CD4-positive, alpha-beta T cell treated with Interleukin-1 beta for 1 hour (primary cell): ENCODE results near the gene ATP2B3.

Experiments used
- DNase-seq, 2 donors: peaks; one replicate each; pipeline ENCODE4 v3.0.0-alpha.2; 2020 to 2022

Gene ATP2B3

GRCh38 chrX:153622661-153623309, 105.3 kb downstream of the ATP2B3 start:
- DNase-seq: no peak

DNA sequence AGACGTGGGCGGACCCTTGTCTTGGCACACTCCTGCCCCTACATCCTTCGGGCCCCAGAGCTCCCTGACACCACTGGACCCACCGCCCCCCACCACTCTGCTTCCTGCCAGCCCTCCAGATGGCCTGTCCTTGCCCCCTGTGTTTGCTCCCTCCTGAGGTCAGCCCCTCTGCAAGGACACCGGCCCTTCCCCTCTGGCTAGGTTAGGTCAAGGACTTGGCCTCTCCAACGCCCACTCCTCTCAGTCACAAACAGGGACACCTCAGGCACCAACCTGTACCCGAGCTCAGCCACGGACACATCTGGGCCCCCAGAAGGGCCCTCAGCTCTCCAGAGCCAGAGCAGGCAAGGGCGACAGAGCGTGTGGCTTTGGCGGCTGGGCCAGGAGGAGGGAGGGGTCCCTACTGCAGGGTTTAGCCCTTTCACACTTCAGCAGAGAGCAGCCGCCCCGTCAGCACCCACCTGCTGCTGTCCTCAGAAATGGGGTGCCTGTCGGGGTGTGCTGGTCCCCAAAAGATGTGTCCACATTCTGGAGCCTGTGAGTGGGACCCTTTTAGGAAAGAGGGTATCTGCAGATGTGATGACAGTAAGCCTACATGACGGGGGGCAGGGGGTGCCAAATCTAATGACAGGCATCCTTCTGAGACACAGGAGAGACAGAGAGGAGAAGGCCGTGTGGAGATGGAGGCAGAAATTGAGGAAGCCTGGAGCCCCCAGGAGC, 106.0 kb downstream of the ATP2B3 start:
- DNase-seq: no peak

DNA sequence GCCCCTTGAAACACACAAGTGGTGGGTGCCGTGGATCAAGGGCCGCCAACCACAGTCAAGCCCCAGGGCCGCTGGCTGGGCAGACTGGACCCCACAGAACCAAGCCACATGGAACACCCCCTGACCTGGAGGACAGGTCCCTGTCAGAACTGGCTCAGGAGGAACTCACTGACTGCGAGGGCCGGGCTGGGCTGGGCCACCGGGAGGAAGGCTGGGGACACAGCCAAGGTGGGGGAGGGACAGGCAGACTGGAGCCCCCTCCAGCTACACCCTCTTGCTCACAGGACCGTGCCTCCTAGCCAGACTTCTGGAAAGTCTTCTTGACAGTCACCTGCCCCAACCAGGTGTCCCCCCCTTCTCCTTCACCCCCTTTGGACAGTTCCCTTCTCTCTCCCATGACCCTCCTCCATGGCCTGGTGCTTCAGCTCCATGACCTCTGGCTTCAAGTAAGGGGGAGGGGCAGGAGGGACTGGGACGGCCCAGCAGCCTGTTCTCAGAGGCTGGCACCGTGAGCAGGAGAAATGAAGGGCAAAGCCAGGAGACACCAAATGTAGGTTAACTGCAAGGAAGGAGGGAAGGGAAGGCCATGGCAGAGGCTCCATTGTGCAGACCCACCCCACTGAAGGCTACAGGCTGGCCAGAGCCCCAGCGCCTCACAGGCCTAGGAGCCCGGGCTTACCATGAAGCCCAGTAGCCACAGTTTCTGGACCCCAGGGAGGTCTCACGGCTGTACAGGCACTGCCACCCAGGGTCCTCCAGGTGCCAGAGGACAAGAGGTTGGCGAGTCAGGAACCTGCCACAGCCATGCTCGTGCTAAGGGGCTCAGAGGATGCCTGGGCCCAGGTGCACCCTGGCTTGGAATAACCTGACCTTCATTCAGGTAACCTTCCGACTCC, 107.0 kb downstream of the ATP2B3 start:
- no peak for DNase-seq

GRCh38 chrX:153625271-153626024, 108.0 kb downstream of the ATP2B3 start:
- DNase-seq: no peak

DNA sequence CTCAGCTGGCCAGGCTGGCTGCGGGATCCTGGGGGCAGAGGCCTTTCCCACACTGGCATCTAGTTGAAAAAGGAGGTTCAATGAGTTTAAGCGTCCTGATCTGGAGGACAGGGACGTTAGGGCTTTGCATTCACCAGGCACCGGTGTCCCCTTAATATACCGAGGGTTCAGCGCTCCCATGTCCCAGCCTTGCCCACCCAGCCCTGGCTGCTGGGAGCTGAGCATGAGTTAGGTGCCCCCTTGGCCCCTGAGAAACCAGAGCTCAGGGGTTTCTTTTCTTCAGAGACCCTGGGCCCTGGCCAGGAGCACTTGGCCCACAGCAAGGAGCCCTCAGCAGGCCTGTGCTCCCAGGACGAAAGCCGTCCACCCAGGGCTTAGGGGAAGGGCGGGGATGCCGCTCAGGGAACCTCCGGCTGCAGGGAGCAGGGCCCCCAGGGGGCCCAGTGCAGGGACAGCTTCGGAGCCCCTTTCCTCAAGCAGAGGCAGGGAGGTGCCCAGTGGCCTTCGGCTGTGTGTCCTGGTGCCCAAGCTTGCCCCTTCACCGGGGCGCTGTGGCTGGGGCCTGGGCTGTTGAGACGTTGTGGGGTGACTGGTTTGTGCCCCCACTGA, 108.7 kb downstream of the ATP2B3 start:
- no peak for DNase-seq

GRCh38 chrX:153626863-153627674, 109.6 kb downstream of the ATP2B3 start:
- no peak for DNase-seq

GRCh38 chrX:153627675-153628111, 110.3 kb downstream of the ATP2B3 start:
- no peak for DNase-seq

- no peak for DNase-seq
Observed at GRCh38 chrX:153628129-153628528, 110.7 kb downstream of the ATP2B3 start.

DNA sequence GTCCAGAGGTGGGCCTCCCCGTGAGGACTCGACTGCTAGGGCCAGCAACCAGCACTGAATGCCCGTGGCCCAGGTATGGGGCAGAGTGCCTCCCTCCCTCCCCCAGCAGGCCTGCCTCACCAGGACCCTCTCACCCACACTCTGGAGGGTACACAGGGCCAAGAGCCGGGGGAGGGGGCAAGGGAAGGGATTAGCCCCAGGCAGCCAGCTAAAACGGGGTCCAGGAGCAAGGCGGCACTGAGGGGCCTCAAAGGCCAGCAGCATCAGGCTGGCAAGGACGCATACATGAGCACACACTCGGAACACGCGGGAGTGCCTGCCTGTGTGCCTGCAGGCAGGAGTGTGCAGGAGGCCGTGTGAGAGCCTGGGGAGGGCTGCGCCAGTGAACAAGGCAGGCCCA, 111.2 kb downstream of the ATP2B3 start:
- no peak for DNase-seq

- DNase-seq: no peak
Observed at GRCh38 chrX:153631346-153631745, 113.9 kb downstream of the ATP2B3 start.

DNA sequence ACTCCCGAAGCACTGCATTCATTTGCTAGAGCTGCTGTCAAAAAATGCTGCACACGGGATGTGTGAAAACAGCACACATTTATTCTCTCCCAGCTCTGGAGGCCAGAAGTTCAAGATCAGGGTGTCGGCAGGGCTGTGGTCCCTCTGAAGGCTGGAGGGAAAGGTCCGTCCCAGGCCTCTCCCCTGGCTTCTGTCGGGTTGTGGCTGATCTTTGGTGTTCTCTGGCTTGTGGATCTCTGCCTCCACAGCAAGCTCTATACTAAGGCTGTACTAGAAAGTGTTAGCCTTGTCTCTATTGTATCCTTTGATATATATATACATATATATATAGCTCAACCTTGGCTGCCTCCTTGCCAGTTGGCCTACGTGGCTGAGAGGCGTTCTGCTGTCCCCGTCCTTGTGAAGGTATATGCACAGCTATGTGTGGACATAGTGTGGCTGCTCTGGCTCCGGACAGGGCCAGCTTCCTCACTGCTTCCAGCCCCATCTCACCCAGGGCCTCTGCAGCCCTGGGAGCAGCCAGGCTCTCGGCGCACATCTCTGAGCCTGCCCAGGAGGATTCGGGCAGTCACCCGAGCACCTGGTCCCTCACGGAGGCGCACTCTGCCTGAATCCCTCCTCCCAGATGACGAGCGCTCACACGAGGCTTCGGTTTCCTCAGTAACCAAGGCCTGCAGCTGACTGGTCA, 114.6 kb downstream of the ATP2B3 start:
- no peak for DNase-seq
